Mucosa of rectum (tissue), 2 donors: ENCODE measurements around the gene TSSC4.

ENCODE experiments used
- H3K27ac ChIP-seq, 2 donors: one replicate each; pipeline ENCODE4 v1.7.0; 2013; ENCODE audit warnings: inconsistent platforms in 2 of 2, low read depth in 2 of 2, low read length in 2 of 2
- H3K27me3 ChIP-seq, 2 donors: one replicate each; pipeline ENCODE4 v1.7.0; 2013; ENCODE audit warnings: low read length in 2 of 2; ENCODE audit not compliant: control insufficient read depth in 2 of 2, insufficient read depth in 2 of 2
- H3K36me3 ChIP-seq, 2 donors: one replicate each; pipeline ENCODE4 v1.7.0; 2013; ENCODE audit warnings: low read length in 2 of 2; ENCODE audit not compliant: control insufficient read depth in 2 of 2, insufficient read depth in 2 of 2
- H3K4me1 ChIP-seq, 2 donors: one replicate each; pipeline ENCODE4 v1.7.0; 2013; ENCODE audit warnings: low read length in 2 of 2, mild to moderate bottlenecking in 1 of 2; ENCODE audit not compliant: control insufficient read depth in 2 of 2, insufficient read depth in 2 of 2
- H3K4me3 ChIP-seq, 2 donors: one replicate each; pipeline ENCODE4 v1.7.0; 2013; ENCODE audit warnings: low read length in 2 of 2
- H3K9ac ChIP-seq, 2 donors: one replicate each; pipeline ENCODE4 v1.7.0; 2013; ENCODE audit warnings: low read length in 2 of 2, low read depth in 1 of 2, mild to moderate bottlenecking in 1 of 2
- H3K9me3 ChIP-seq, 2 donors: one replicate each; pipeline ENCODE4 v1.7.0; 2013; ENCODE audit warnings: low read length in 2 of 2; ENCODE audit not compliant: control insufficient read depth in 2 of 2
- donor health status: healthy.
- donor health status: Normal muscosa, but diverticular disease.

The TSSC4 gene

DNA sequence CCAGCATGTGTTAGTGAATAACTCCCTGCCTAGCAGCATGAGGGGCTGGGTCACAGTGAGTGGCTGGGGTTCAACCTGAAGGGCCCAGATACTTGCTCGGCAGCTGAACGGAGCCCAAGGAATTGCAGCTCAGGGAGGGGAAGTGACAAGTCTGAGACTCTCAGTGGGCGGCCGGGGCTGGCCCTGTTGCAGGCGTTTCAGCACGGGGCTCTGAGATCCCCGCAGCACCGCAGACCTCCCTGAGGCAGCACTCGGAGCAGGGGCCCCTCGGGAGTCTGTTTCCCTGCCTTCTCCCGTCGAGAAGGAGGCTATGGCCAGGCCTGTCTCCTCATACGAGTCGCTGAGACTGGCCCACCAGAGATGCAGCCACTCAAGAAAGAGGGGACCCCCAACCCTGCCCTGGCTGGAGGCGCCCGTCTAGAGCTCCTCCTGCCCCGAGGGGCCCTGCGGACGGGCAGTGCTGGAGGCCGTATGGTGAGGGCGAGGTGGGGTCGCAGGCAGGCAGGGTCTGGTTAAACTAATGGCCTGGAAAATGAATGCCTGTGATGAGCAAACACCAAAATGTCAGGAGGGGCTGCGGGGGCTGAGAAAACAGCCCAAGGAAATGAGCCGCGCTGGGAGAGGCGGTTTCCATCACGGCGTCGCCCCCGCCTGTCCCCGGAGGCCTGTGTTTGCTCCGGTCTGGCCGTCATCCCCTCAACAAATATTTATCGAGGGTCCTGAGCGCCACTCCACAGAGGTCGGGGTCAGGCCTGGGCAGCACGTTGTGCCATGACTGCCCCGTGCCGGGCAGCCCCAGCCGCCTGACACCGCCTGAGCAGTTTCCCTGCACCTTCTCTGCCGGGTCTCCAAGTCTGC lies 9.3 kb downstream of the TSSC4 start:
- Histone ChIP-seq H3K4me3 (no peak overlapping the region), H3K4me1 (no peaks in the 10 kb centered on the region), H3K36me3 (no peaks in the 10 kb centered on the region), H3K9ac (no peak overlapping the region), H3K9me3 (no peaks in the 10 kb centered on the region), H3K27me3 (peaks cover 5 to 22% of the 10 kb centered on the region in 2 donors), H3K27ac (no peak overlapping the region)

DNA sequence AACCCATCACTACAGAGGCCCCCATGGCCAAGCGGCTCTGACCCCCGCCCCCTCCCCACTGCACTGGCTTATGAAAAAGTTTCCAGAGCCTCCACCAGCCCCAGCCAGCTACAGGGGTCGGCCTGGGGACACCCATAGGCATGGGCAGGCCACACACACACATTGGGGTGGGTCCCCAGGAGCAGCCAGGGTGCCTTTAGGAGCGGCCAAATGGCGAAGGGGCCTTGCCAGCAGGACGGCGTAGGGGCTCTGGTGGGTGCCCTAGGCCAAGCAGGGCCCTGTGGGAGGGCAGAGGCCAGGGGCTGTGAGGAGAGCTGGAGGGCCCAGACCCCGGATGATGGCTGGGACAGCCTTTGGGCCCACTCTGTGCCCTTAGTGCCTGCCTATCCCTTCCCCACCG lies 10.1 kb downstream of the TSSC4 start:
- Histone ChIP-seq H3K4me1 (no peaks in the 10 kb centered on the region), H3K9me3 (no peaks in the 10 kb centered on the region), H3K27me3 (peaks cover 5 to 22% of the 10 kb centered on the region in 2 donors), H3K9ac (no peak overlapping the region), H3K4me3 (no peak overlapping the region), H3K36me3 (no peaks in the 10 kb centered on the region), H3K27ac (no peak overlapping the region)

DNA sequence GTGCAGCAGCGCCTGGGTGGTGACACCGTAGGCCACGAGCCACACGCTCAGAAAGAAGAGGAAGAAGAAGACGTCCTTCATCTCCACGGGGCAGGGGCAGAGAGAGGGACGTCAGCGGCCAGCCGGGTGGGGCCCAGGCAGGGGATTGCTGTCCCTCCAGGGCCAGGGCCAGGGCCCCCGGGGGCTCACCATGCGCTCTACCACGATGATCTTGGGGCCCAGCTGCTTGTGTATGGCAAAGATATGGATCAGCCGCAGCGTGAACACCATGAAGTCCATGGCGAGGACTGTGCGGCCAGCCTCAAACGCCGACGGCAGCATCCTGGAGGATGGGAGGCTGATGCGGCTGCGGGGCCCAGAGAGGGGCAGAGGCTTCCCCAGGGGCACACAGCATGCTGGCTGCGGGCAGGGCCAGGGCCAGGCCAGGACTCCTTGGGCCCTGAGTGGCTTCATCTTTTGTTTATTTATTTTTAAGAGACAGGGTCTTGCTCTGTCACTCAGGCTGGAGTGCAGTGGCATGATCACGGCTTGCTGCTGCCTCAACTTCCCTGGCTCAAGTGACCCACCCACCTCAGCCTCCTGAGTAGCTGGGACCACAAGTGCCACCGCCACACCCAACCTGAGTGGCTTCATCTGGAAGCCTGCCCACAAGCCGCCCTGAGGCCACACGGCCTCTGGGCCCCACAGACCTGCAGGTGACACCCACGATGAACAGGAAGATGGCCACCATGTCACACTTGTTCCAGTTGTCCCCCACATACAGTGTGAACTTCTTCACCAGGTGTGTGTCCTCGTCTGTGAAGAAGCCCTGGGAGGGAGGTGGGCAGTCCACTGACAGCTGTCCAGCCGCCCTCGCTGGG lies 11.1 kb downstream of the TSSC4 start:
- Histone ChIP-seq H3K36me3 (no peaks in the 10 kb centered on the region), H3K27me3 (peaks cover 5 to 22% of the 10 kb centered on the region in 2 donors), H3K9me3 (no peaks in the 10 kb centered on the region), H3K4me3 (no peak overlapping the region), H3K27ac (no peak overlapping the region), H3K4me1 (no peaks in the 10 kb centered on the region), H3K9ac (no peak overlapping the region)

DNA sequence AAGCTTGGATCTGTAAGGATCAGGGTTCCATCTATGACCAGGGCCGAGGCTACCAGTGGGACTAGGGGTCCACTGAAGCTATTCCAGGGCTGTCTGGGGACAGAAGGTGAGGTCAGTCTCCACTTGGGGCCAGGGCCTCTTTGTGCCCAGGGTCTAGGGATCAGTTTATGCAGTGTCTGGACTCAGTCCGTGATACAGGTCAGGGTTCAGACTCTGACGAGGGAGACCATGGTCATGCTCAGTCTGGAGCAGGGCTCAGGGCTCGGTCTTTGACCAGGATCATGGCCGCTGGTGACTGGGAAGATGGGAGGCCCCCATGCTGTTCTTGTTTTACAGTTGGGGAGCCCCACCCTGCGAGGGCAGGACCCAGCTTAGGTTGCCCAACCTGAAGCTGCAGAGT lies 11.8 kb downstream of the TSSC4 start:
- peaks cover 5 to 20% of the 10 kb centered on the region in 2 donors for H3K27me3 ChIP-seq
- H3K27ac ChIP-seq, result no peak overlapping the region
- H3K9me3 ChIP-seq, result no peaks in the 10 kb centered on the region
- H3K4me1 ChIP-seq, result no peaks in the 10 kb centered on the region
- H3K9ac ChIP-seq, result no peak overlapping the region
- no peaks in the 10 kb centered on the region for H3K36me3 ChIP-seq
- no peak overlapping the region for H3K4me3 ChIP-seq

DNA sequence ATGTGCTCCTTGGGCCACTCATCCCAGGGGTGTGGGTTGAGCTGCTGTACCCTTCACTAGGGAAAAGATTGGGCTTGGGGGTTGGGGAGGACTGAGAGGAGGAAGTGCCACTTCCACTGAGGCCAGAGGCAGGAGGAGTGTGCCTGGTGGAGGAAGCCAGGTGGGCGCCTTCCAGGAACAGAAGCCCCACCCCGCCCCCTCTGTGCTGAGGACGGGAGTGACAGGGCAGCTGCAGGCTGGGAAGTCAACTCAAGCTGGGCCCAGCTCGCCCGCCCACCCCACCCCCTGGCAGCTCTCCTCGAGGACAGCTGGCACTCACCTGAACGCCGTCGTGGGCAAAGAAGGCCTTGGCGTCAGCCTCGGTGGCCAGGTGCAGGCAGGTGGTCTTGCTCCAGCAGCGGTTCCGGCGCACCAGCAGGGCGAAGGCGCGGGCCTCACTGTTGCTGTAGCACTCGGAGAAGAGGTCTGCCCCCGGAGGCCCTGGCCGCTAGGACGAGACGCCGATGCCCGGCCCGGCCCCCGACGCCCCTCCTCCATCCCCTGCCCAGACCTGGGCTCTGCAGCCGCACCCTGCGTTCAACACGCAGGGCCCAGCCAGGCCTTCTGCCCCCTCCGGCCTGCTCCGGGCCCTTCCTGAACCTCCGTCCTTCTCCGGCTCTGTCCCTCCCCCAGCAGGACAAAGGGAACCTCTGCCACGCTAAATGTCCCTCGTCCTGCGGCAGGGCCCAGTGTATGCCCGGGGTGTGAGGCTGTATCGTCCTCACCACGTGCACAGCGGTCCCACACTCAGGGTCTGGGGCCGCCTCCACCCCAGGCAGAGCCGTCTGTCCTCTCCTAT lies 13.4 kb downstream of the TSSC4 start:
- Histone ChIP-seq H3K27ac (no peak overlapping the region), H3K4me1 (no peaks in the 10 kb centered on the region), H3K4me3 (no peak overlapping the region), H3K27me3 (peaks cover 2 to 6% of the 10 kb centered on the region in 2 donors), H3K9ac (no peak overlapping the region), H3K36me3 (no peaks in the 10 kb centered on the region), H3K9me3 (no peaks in the 10 kb centered on the region)

DNA sequence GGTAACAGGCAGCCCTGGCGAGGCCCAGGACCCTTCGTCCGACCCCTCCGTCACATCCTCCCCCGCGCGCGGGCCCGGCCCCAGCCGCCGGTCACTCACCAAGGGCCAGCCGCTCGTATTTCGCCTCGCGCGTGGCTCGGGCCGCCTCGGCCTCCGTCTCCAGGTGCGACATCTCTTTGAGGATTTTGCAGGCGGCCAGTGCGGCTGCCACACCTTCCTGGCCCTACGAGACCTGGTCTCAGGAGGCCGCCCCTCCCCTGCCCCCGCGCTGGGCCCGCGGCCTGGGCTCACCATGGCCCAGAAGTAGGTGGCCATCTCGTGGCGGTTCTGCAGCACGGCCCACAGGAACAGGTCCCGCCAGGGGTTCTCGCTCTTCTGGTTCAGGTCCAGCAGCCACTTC lies 14.1 kb downstream of the TSSC4 start:
- H3K9ac ChIP-seq, result no peak overlapping the region
- H3K9me3 ChIP-seq, result no peaks in the 10 kb centered on the region
- no peaks in the 10 kb centered on the region for H3K4me1 ChIP-seq
- no peak overlapping the region for H3K27ac ChIP-seq
- H3K4me3 ChIP-seq, result no peak overlapping the region
- peaks cover 0 to 2% of the 10 kb centered on the region in 2 donors for H3K27me3 ChIP-seq
- H3K36me3 ChIP-seq, result no peaks in the 10 kb centered on the region

DNA sequence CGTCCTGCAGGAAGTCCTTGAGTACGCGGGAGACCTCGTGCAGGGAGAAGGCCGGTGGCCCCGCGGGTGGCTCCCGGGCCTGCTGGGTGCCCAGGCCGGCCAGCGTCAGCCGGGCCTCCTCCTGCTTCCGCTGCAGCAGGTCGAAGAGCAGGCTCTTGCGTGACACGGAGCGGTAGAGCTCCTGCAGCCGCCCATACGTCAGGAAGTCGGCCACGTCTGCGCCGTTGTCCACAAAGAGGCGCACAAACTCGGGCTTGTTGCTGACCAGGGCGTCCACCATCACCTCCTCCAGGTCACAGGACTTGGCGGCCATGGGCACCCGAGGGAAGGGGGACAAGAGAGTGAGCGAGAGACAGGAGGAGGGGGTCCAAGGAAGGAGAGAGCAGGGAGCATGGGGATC lies 14.6 kb downstream of the TSSC4 start:
- Histone ChIP-seq H3K4me3 (no peak overlapping the region), H3K27ac (no peak overlapping the region), H3K9ac (no peak overlapping the region), H3K4me1 (peaks cover 5% of the 10 kb centered on the region in 2 donors), H3K36me3 (no peaks in the 10 kb centered on the region), H3K27me3 (no peaks in the 10 kb centered on the region), H3K9me3 (no peaks in the 10 kb centered on the region)

DNA sequence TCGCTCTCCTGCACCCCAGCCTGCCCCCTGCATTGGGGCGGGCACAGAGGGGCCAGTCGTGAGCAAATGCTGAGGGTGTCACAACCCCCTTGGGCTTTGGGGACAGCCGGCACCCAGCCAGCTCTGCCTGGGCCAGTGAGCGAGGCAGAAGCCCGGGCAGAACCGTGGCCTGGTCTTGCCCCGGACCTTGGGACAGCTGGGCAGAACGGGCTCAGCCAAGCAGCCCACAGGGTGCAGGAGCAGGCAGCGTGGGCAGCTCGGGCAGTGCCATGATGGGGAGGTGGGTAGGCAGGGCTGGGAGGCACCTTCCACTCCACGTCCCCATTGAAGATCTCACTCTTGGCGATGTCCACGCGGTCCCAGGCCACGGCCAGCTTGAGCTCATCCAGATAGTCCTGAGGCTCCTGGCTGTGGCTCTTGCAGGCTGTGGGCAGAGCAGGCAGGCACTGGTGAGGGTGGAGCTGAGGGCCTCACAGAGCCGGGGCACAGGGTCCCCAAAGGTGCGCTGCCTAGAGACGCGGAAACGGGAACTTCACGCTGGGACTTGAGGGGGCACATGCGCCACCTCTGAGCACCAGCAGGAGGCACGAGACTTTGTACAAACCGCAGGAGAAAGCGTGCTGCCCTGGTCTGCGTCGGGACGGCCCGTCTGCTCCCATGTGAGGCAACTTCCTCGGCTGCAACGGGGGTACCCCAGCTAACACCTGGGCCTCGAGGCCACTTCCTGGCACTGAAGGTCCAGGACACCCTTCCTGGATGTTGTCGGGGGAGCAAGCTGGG lies 15.2 kb downstream of the TSSC4 start:
- H3K9me3 ChIP-seq, result no peaks in the 10 kb centered on the region
- H3K27me3 ChIP-seq, result peaks cover under 1 to 2% of the 10 kb centered on the region in 2 donors
- no peaks in the 10 kb centered on the region for H3K36me3 ChIP-seq
- H3K9ac ChIP-seq, result no peak overlapping the region
- H3K4me3 ChIP-seq, result no peak overlapping the region
- no peak overlapping the region for H3K27ac ChIP-seq
- H3K4me1 ChIP-seq, result peaks cover 10 to 11% of the 10 kb centered on the region in 2 donors

DNA sequence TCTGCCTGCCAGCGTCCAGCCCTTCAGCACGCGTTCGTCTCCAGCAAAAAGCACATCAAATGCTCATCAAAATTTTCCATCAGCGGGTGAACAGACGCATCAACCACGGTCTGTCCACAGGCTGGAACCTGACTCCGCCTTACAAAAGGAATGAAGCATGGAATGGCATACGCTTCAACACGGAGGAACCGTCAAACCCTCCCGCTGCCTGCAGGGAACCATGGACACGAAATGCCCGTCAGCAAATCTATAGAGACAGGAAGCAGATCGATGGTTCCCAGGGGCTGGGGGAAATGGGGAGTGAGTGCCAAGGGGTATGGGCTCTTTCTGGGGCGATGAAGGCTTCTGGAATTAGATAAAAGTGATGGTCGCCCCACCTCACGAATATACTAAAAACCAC lies 16.2 kb downstream of the TSSC4 start:
- no peaks in the 10 kb centered on the region for H3K36me3 ChIP-seq
- H3K27me3 ChIP-seq, result peaks cover 3 to 9% of the 10 kb centered on the region in 2 donors
- H3K9me3 ChIP-seq, result no peaks in the 10 kb centered on the region
- H3K9ac ChIP-seq, result no peak overlapping the region
- no peak overlapping the region for H3K4me3 ChIP-seq
- no peak overlapping the region for H3K27ac ChIP-seq
- peaks cover 11 to 14% of the 10 kb centered on the region in 2 donors for H3K4me1 ChIP-seq
